Colonic mucosa (tissue), 4 donors: ENCODE results near the gene CEMIP2. TPM values are rescaled to one million over a fixed set of nuclear protein-coding genes. Genes with fewer than 3 reads are reported as not detected.

ENCODE experiments used
- DNase-seq: peaks from one replicate; pipeline ENCODE4 v3.0.0-alpha.2; 2020
- H3K27ac ChIP-seq: fragments of 200-600 bp; one replicate; pipeline ENCODE4 v1.8.0; 2021
- H3K27me3 ChIP-seq: fragments of 200-600 bp; one replicate; pipeline ENCODE4 v1.8.0; 2021
- H3K36me3 ChIP-seq: fragments of 200-600 bp; one replicate; pipeline ENCODE4 v1.8.0; 2021
- H3K4me1 ChIP-seq: fragments of 200-600 bp; one replicate; pipeline ENCODE4 v1.8.0; 2021; ENCODE audit warnings: mild to moderate bottlenecking
- H3K4me3 ChIP-seq: fragments of 200-600 bp; one replicate; pipeline ENCODE4 v1.8.0; 2021
- H3K9ac ChIP-seq, 2 donors: one replicate each; pipeline ENCODE4 v1.7.0; 2013; ENCODE audit warnings: control low read depth in 2 of 2, low read depth in 2 of 2, low read length in 2 of 2
- H3K9me3 ChIP-seq: fragments of 200-600 bp; one replicate; pipeline ENCODE4 v1.8.0; 2021
- intact Hi-C: fragments of 100-400 bp; cut with DNase I; formaldehyde crosslinking; loops from one replicate; pipeline ENCODE4 v1.14.1; 2022
- total RNA-seq, 2 donors: library from RNA; stranded (reverse); fragmentation: NEBNext Ultra II Directional in 1 of 2; extraction: Animal tissue kit (Norgen Biotek cat#: 25700) in 1 of 2; gene quantifications; one replicate each; pipeline ENCODE4 v1.2.1, GENCODE V29; 2021
- TF ChIP-seq, protein P1 (sequence below): fragments of 200-600 bp; IDR thresholded peaks from one replicate; pipeline ENCODE4 v1.8.0; 2022; ENCODE audit warnings: antibody characterized with exemption, mild to moderate bottlenecking
- donor health status: healthy.
- donor health status: DM: no; HTN: no; CAD: no.
- donor health status: DM: no; HTN: no; CAD: no.

The CEMIP2 gene
- total RNA-seq, 2 donors from 2014 or later, result 72.7 to 111 TPM

DNA sequence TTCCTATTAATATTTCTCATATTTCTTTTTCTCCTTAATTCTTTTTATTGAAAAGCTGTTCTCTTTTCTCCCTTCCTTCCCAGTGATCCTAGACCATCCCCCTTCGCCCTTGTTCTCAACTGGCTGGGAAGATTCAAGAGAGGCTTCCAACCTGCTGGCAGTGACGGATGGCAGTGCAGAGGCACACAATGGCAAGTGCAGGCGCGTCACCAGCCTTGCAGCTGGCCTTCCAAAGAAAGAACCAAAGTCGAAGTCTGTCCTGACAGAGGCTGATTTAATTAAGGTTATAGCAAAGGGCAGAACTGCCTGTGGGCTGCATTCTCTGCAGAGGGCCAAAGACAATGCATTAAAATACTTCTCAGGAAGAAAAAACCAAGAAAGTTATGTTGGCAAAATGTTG lies 7.4 kb downstream of the CEMIP2 start:
- no peak overlapping the region for H3K4me3 ChIP-seq
- no peaks in the 10 kb centered on the region for H3K36me3 ChIP-seq
- peak overlapping the region in 1 of 2 donors; percentile 54 for H3K9ac ChIP-seq
- peak; percentile 60 for DNase-seq
- intact Hi-C loops, result no loop called here
- H3K4me1 ChIP-seq, result peaks cover 17% of the 10 kb centered on the region
- TF ChIP-seq, protein P1, sequence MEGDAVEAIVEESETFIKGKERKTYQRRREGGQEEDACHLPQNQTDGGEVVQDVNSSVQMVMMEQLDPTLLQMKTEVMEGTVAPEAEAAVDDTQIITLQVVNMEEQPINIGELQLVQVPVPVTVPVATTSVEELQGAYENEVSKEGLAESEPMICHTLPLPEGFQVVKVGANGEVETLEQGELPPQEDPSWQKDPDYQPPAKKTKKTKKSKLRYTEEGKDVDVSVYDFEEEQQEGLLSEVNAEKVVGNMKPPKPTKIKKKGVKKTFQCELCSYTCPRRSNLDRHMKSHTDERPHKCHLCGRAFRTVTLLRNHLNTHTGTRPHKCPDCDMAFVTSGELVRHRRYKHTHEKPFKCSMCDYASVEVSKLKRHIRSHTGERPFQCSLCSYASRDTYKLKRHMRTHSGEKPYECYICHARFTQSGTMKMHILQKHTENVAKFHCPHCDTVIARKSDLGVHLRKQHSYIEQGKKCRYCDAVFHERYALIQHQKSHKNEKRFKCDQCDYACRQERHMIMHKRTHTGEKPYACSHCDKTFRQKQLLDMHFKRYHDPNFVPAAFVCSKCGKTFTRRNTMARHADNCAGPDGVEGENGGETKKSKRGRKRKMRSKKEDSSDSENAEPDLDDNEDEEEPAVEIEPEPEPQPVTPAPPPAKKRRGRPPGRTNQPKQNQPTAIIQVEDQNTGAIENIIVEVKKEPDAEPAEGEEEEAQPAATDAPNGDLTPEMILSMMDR, result no peak
- H3K27me3 ChIP-seq, result no peaks in the 10 kb centered on the region
- no peaks in the 10 kb centered on the region for H3K9me3 ChIP-seq
- peak overlapping the region; percentile 48 for H3K27ac ChIP-seq

DNA sequence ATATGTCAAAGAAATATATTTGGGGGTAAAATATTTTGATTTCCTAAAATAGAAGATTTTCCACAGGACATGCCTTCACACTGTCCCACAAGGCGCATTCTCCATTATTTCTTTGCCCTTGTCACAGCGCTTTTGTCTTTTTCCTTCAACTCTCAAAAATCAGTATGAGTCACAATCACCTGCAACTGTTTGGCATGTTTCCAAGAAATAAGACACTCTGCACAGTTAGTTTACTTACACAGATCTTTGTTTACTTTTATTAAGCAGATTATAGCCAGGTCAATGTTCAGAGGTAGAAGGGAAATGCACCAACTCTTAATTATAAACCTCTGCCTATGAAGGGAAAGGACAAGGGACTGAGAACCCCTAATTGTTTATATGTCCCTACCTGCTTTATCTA lies 9.5 kb downstream of the CEMIP2 start:
- Histone ChIP-seq H3K9me3 (no peaks in the 10 kb centered on the region), H3K4me3 (no peak overlapping the region), H3K27ac (peak overlapping the region; percentile 50), H3K4me1 (peaks cover 11% of the 10 kb centered on the region), H3K36me3 (no peaks in the 10 kb centered on the region), H3K9ac (peak overlapping the region in 1 of 2 donors; percentile 35), H3K27me3 (no peaks in the 10 kb centered on the region)
- intact Hi-C loops, result no loop called here
- TF ChIP-seq, protein P1, result no peak
- DNase-seq, result peak; percentile 64

DNA sequence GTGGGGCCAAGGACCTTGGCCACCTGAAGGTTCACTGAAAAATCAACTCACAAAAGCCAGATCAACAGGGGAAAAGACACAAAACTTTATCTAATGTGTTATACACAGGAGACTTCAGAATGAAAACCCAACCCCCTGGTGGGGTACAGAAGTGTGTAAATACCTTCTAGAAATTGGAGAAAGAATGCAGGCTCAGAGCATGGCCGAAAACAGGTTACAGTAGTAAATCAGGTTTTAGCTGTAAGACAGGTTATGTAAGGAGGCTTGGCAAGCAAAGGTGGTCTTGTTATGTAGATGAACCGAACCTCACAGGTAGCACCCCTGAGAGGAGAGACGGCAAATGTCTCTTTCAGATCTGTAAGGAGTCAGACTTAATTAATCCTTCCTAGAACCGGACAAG lies 10.0 kb downstream of the CEMIP2 start:
- H3K4me1 ChIP-seq, result peaks cover 11% of the 10 kb centered on the region
- intact Hi-C loops, result no loop called here
- H3K9ac ChIP-seq, result peak overlapping the region in 1 of 2 donors; percentile 35
- H3K4me3 ChIP-seq, result no peak overlapping the region
- no peaks in the 10 kb centered on the region for H3K36me3 ChIP-seq
- H3K27ac ChIP-seq, result peak overlapping the region; percentile 50
- no peaks in the 10 kb centered on the region for H3K9me3 ChIP-seq
- no peak for DNase-seq
- H3K27me3 ChIP-seq, result no peaks in the 10 kb centered on the region
- TF ChIP-seq, protein P1, result no peak

DNA sequence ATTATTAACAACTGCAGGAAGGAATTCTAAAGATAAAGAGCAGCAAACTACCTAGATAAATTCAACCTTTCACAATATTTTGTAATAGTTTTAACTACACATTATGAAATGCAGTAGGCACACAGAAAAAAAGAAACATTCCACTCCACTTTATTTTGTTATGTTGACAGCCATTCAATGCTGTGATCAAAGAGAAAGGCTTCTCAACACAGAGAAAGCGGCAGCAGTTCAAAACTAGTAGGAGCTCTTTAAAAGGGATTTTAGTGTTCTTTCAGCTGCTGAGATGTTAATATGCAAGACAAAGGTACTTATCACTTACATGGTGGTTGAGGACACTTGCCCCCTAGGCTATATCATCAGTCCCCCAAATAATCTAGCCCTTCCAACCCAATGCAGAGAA lies 11.6 kb downstream of the CEMIP2 start:
- no peak overlapping the region for H3K27ac ChIP-seq
- TF ChIP-seq, protein P1, result no peak
- H3K4me1 ChIP-seq, result peaks cover 7% of the 10 kb centered on the region
- H3K27me3 ChIP-seq, result no peaks in the 10 kb centered on the region
- DNase-seq, result no peak
- no peak overlapping the region for H3K9ac ChIP-seq
- H3K4me3 ChIP-seq, result no peak overlapping the region
- H3K9me3 ChIP-seq, result no peaks in the 10 kb centered on the region
- intact Hi-C loops, result no loop called here
- H3K36me3 ChIP-seq, result no peaks in the 10 kb centered on the region

DNA sequence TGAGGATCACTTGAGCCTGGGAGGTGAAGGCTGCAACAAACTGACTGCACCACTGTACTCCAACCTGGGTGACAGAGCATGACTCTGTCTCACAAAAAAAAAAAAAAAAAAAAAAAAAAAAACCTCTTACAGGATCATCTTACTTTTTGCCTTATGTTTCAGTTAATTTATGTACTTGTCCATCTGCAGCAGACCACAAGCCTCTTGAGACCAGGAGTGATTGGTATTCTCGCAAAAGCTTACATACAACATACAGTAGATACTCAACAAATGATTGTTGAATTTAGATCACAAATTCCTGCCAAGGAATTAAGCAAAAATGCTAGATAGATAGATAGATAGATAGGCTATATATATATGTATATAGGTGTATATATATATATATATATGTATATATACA lies 12.4 kb downstream of the CEMIP2 start:
- no peak overlapping the region for H3K4me3 ChIP-seq
- no peaks in the 10 kb centered on the region for H3K36me3 ChIP-seq
- H3K9ac ChIP-seq, result no peak overlapping the region
- H3K27me3 ChIP-seq, result no peaks in the 10 kb centered on the region
- no peaks in the 10 kb centered on the region for H3K9me3 ChIP-seq
- intact Hi-C loops, result no loop called here
- DNase-seq, result no peak
- TF ChIP-seq, protein P1, result no peak
- no peaks in the 10 kb centered on the region for H3K4me1 ChIP-seq
- H3K27ac ChIP-seq, result no peak overlapping the region

DNA sequence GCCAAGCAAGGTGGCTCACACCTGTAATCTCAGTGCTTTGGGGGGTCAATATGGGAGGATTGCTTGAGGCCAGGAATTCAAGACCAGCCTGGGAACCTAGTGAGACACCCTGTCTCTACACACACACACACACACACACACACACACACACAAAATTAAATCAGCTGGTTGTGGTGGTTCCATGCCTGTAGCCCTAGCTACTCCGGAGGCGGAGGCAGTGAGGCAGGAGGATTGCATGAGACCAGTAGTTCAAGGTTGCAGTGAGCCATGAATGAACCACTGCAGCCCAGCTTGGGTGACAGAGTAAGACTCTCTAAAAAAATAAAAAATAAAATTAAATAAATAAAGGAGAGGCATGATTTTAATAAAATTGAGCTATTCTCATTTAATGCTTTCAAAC lies 13.1 kb downstream of the CEMIP2 start:
- intact Hi-C loops, result no loop called here
- TF ChIP-seq, protein P1, result no peak
- DNase-seq, result no peak
- Histone ChIP-seq H3K27ac (no peak overlapping the region), H3K27me3 (no peaks in the 10 kb centered on the region), H3K4me3 (no peak overlapping the region), H3K9me3 (no peaks in the 10 kb centered on the region), H3K4me1 (no peaks in the 10 kb centered on the region), H3K9ac (no peak overlapping the region), H3K36me3 (no peaks in the 10 kb centered on the region)
